Measurements from ENCODE around the gene AK6. TPM values are rescaled to one million over a fixed set of nuclear protein-coding genes. Genes with fewer than 3 reads are reported as not detected.

Gene AK6
- total and polyA plus RNA-seq, 9 of the 15 experiments (the other 6 are each of a cell fraction or from before 2014, with no cell fraction given), result 84.6 to 669 (median 143) TPM

GRCh38 chr5:69312459-69313160 is 56.7 kb downstream of the AK6 start (continued):
- TF ChIP-seq, protein P1, sequence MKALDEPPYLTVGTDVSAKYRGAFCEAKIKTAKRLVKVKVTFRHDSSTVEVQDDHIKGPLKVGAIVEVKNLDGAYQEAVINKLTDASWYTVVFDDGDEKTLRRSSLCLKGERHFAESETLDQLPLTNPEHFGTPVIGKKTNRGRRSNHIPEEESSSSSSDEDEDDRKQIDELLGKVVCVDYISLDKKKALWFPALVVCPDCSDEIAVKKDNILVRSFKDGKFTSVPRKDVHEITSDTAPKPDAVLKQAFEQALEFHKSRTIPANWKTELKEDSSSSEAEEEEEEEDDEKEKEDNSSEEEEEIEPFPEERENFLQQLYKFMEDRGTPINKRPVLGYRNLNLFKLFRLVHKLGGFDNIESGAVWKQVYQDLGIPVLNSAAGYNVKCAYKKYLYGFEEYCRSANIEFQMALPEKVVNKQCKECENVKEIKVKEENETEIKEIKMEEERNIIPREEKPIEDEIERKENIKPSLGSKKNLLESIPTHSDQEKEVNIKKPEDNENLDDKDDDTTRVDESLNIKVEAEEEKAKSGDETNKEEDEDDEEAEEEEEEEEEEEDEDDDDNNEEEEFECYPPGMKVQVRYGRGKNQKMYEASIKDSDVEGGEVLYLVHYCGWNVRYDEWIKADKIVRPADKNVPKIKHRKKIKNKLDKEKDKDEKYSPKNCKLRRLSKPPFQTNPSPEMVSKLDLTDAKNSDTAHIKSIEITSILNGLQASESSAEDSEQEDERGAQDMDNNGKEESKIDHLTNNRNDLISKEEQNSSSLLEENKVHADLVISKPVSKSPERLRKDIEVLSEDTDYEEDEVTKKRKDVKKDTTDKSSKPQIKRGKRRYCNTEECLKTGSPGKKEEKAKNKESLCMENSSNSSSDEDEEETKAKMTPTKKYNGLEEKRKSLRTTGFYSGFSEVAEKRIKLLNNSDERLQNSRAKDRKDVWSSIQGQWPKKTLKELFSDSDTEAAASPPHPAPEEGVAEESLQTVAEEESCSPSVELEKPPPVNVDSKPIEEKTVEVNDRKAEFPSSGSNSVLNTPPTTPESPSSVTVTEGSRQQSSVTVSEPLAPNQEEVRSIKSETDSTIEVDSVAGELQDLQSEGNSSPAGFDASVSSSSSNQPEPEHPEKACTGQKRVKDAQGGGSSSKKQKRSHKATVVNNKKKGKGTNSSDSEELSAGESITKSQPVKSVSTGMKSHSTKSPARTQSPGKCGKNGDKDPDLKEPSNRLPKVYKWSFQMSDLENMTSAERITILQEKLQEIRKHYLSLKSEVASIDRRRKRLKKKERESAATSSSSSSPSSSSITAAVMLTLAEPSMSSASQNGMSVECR (CRISPR knock-in tag; IDR thresholded peaks at IDR 0.05), result no peak
- TF ChIP-seq CTBP1 (IDR thresholded peaks at IDR 0.05; ENCODE audit: borderline replicate concordance) (peak; percentile 82), TAL1 (IDR thresholded peaks at IDR 0.05) (0 out of 2 replicates have a peak, but pooled peaks have one; percentile 26), ZFP1 (CRISPR knock-in tag; IDR thresholded peaks at IDR 0.05) (no peak), ZEB2 (IDR thresholded peaks at IDR 0.05) (peak; percentile 63; the same call in 1 of the 2 replicates), NFIC (IDR thresholded peaks at IDR 0.05) (no peak), HDAC1 (IDR thresholded peaks at IDR 0.05) (peak in 1 of 2 experiments; percentile 41; a peak in 1 of 4 replicates), ZBTB33 (CRISPR knock-in tag; IDR thresholded peaks at IDR 0.05) (no peak), GABPB1 (CRISPR knock-in tag; IDR thresholded peaks at IDR 0.05) (no peak), GTF2F1 (IDR thresholded peaks at IDR 0.05; ENCODE audit: low read depth, low read length) (no peak), GATA2 (CRISPR knock-in tag; IDR thresholded peaks at IDR 0.05) (peak; percentile 45; the same call in 1 of the 2 replicates), ARID1B (IDR thresholded peaks at IDR 0.05) (peak; percentile 64), CBFA2T3 (IDR thresholded peaks at IDR 0.05) (peak; percentile 61), PRPF4 (IDR thresholded peaks at IDR 0.05; ENCODE audit: insufficient read depth, low read depth, low read length, poor library complexity, severe bottlenecking) (no peak), MEF2A (IDR thresholded peaks at IDR 0.05; ENCODE audit: control insufficient read depth, low read depth, low read length) (no peak), RFX7 (CRISPR knock-in tag; IDR thresholded peaks at IDR 0.05) (no peak), DPF2 (IDR thresholded peaks at IDR 0.05) (peak; percentile 68), DMBX1 (CRISPR knock-in tag; IDR thresholded peaks at IDR 0.05; ENCODE audit: borderline replicate concordance) (no peak), SMARCA4 (IDR thresholded peaks at IDR 0.05) (peak; percentile 67; the same call in 1 of the 2 replicates), MTA1 (IDR thresholded peaks at IDR 0.05; ENCODE audit: borderline replicate concordance) (no peak), SMARCE1 (IDR thresholded peaks at IDR 0.05) (peak; percentile 63; the same call in 1 of the 2 replicates), ILK (tag; IDR thresholded peaks at IDR 0.05; ENCODE audit: borderline replicate concordance, low read depth) (no peak), CBFA2T2 (conservative IDR thresholded peaks at IDR 0.05) (peak; percentile 13; the same call in 1 of the 2 replicates)
- TF ChIP-seq, protein P2, sequence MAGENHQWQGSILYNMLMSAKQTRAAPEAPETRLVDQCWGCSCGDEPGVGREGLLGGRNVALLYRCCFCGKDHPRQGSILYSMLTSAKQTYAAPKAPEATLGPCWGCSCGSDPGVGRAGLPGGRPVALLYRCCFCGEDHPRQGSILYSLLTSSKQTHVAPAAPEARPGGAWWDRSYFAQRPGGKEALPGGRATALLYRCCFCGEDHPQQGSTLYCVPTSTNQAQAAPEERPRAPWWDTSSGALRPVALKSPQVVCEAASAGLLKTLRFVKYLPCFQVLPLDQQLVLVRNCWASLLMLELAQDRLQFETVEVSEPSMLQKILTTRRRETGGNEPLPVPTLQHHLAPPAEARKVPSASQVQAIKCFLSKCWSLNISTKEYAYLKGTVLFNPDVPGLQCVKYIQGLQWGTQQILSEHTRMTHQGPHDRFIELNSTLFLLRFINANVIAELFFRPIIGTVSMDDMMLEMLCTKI (IDR thresholded peaks at IDR 0.05; ENCODE audit: partially characterized antibody), result no peak

All from K562 (cell line).